Measurements from ENCODE around the gene CLRN1.

Gene CLRN1

GRCh38 chr3:150942221-150942620 lies 30.3 kb downstream of the CLRN1 start:
- Histone ChIP-seq H3K4me3 (ENCODE audit: low read depth in 1 of 2, low read length in 2 of 2) (no peak overlapping the region), H3K9me3 (ENCODE audit: insufficient read depth, low read length, severe bottlenecking) (peaks cover 3% of the 10 kb centered on the region), H2AFZ (ENCODE audit: low read depth, low read length) (no peak overlapping the region), H4K20me1 (ENCODE audit: insufficient read depth, low read length) (no peaks in the 10 kb centered on the region), H3K27me3 (ENCODE audit: insufficient read depth, low read length, poor library complexity) (peaks cover 15% of the 10 kb centered on the region), H3K27ac (ENCODE audit: low read length) (no peak overlapping the region), H3K4me1 (ENCODE audit: insufficient read depth, low read length) (no peaks in the 10 kb centered on the region), H3K36me3 (ENCODE audit: insufficient read depth, low read length) (no peaks in the 10 kb centered on the region), H3K9ac (ENCODE audit: low read depth, low read length) (no peak overlapping the region), H3K79me2 (ENCODE audit: insufficient read depth, low read length) (no peaks in the 10 kb centered on the region), H3K4me2 (ENCODE audit: insufficient read depth, low read length) (no peak overlapping the region)
- TF ChIP-seq EZH2 (IDR thresholded peaks at IDR 0.05; ENCODE audit: borderline replicate concordance, low read depth, low read length, severe bottlenecking), result no peak
- TF ChIP-seq CTCF (IDR thresholded peaks at IDR 0.05; ENCODE audit: borderline replicate concordance, extremely low read depth, low read length, poor library complexity, severe bottlenecking), result no peak
- DNase-seq, result no peak
- no peak for ATAC-seq (ENCODE audit: insufficient read depth, low read depth)

GRCh38 chr3:150936693-150937092 lies 35.8 kb downstream of the CLRN1 start:
- H3K79me2 ChIP-seq (ENCODE audit: insufficient read depth, low read length), result no peaks in the 10 kb centered on the region

GRCh38 chr3:150933473-150933995 lies 39.0 kb downstream of the CLRN1 start:
- DNase-seq, result no peak
- Histone ChIP-seq H3K9ac (ENCODE audit: low read depth, low read length) (no peak overlapping the region), H3K36me3 (ENCODE audit: insufficient read depth, low read length) (no peaks in the 10 kb centered on the region), H2AFZ (ENCODE audit: low read depth, low read length) (no peak overlapping the region), H4K20me1 (ENCODE audit: insufficient read depth, low read length) (no peaks in the 10 kb centered on the region), H3K4me3 (ENCODE audit: low read depth in 1 of 2, low read length in 2 of 2) (no peak overlapping the region), H3K9me3 (ENCODE audit: insufficient read depth, low read length, severe bottlenecking) (no peaks in the 10 kb centered on the region), H3K79me2 (ENCODE audit: insufficient read depth, low read length) (no peaks in the 10 kb centered on the region), H3K4me1 (ENCODE audit: insufficient read depth, low read length) (no peaks in the 10 kb centered on the region), H3K4me2 (ENCODE audit: insufficient read depth, low read length) (no peak overlapping the region), H3K27ac (ENCODE audit: low read length) (no peak overlapping the region), H3K27me3 (ENCODE audit: insufficient read depth, low read length, poor library complexity) (peaks cover 32% of the 10 kb centered on the region)
- TF ChIP-seq CTCF (IDR thresholded peaks at IDR 0.05; ENCODE audit: borderline replicate concordance, extremely low read depth, low read length, poor library complexity, severe bottlenecking) (no peak), EZH2 (IDR thresholded peaks at IDR 0.05; ENCODE audit: borderline replicate concordance, low read depth, low read length, severe bottlenecking) (no peak)
- no peak for ATAC-seq (ENCODE audit: insufficient read depth, low read depth)

More at GRCh38 chr3:150936693-150937092, 35.8 kb downstream of the CLRN1 start:
- Histone ChIP-seq H3K4me1 (ENCODE audit: insufficient read depth, low read length) (no peaks in the 10 kb centered on the region), H3K9ac (ENCODE audit: low read depth, low read length) (no peak overlapping the region), H3K4me3 (ENCODE audit: low read depth in 1 of 2, low read length in 2 of 2) (no peak overlapping the region), H3K36me3 (ENCODE audit: insufficient read depth, low read length) (no peaks in the 10 kb centered on the region), H3K4me2 (ENCODE audit: insufficient read depth, low read length) (no peak overlapping the region), H4K20me1 (ENCODE audit: insufficient read depth, low read length) (no peaks in the 10 kb centered on the region), H3K27me3 (ENCODE audit: insufficient read depth, low read length, poor library complexity) (peaks cover 32% of the 10 kb centered on the region), H3K9me3 (ENCODE audit: insufficient read depth, low read length, severe bottlenecking) (no peaks in the 10 kb centered on the region), H3K27ac (ENCODE audit: low read length) (no peak overlapping the region), H2AFZ (ENCODE audit: low read depth, low read length) (no peak overlapping the region)
- no peak for DNase-seq
- TF ChIP-seq EZH2 (IDR thresholded peaks at IDR 0.05; ENCODE audit: borderline replicate concordance, low read depth, low read length, severe bottlenecking) (no peak), CTCF (IDR thresholded peaks at IDR 0.05; ENCODE audit: borderline replicate concordance, extremely low read depth, low read length, poor library complexity, severe bottlenecking) (no peak)
- ATAC-seq (ENCODE audit: insufficient read depth, low read depth), result no peak

- Histone ChIP-seq H3K4me2 (ENCODE audit: insufficient read depth, low read length) (no peak overlapping the region), H3K27ac (ENCODE audit: low read length) (no peak overlapping the region), H3K79me2 (ENCODE audit: insufficient read depth, low read length) (no peaks in the 10 kb centered on the region), H3K9ac (ENCODE audit: low read depth, low read length) (no peak overlapping the region), H3K4me3 (ENCODE audit: low read depth in 1 of 2, low read length in 2 of 2) (no peak overlapping the region), H4K20me1 (ENCODE audit: insufficient read depth, low read length) (no peaks in the 10 kb centered on the region), H3K9me3 (ENCODE audit: insufficient read depth, low read length, severe bottlenecking) (no peaks in the 10 kb centered on the region), H3K27me3 (ENCODE audit: insufficient read depth, low read length, poor library complexity) (peaks cover 33% of the 10 kb centered on the region), H3K36me3 (ENCODE audit: insufficient read depth, low read length) (no peaks in the 10 kb centered on the region), H3K4me1 (ENCODE audit: insufficient read depth, low read length) (no peaks in the 10 kb centered on the region), H2AFZ (ENCODE audit: low read depth, low read length) (no peak overlapping the region)
- DNase-seq, result no peak
- TF ChIP-seq EZH2 (IDR thresholded peaks at IDR 0.05; ENCODE audit: borderline replicate concordance, low read depth, low read length, severe bottlenecking) (no peak), CTCF (IDR thresholded peaks at IDR 0.05; ENCODE audit: borderline replicate concordance, extremely low read depth, low read length, poor library complexity, severe bottlenecking) (no peak)
- no peak for ATAC-seq (ENCODE audit: insufficient read depth, low read depth)
Observed at GRCh38 chr3:150931745-150932144, 40.8 kb downstream of the CLRN1 start.

Data from DND-41 (cell line).